SK-N-SH (cell line): Measurements from ENCODE around the gene TBC1D19.

Source experiments
- MAX ChIP-seq: IDR thresholded peaks from 2 replicates; pipeline ENCODE4 v1.4.0; 2012; ENCODE audit warnings: low read depth
- RFX5 ChIP-seq: IDR thresholded peaks from 2 replicates; pipeline ENCODE4 v1.6.1; 2012; ENCODE audit warnings: mild to moderate bottlenecking, improper control_type of control experiment, low read length
- ZBTB33 ChIP-seq: IDR thresholded peaks from 2 replicates; pipeline ENCODE4 v1.4.0; 2012; ENCODE audit warnings: low read depth, borderline replicate concordance
- TF ChIP-seq, protein P1 (sequence below): fragments of 200-600 bp; sonication (generic); IDR thresholded peaks from 2 replicates; pipeline ENCODE4 v1.6.1; 2017; ENCODE audit warnings: antibody characterized with exemption, mild to moderate bottlenecking, moderate library complexity

DNA sequence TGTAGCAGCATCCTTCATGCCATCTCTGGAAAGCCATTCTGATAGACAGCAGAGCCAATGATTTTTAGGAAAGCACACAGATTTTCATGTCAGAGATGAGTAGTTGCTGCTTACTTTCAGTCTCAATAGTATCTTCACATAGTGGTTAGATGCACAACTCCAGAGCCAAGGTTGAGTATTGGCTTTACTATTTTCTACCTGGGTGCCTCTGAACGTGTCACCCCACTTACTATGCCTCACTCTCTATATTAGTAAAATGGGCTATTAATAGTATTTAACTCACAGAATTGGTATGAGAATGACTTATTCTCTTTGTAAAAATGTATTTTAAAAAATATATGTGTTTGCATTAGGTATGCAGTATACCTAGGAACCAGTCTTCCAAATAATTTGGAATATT, 168.0 kb downstream of the TBC1D19 start:
- TF ChIP-seq, protein P1, sequence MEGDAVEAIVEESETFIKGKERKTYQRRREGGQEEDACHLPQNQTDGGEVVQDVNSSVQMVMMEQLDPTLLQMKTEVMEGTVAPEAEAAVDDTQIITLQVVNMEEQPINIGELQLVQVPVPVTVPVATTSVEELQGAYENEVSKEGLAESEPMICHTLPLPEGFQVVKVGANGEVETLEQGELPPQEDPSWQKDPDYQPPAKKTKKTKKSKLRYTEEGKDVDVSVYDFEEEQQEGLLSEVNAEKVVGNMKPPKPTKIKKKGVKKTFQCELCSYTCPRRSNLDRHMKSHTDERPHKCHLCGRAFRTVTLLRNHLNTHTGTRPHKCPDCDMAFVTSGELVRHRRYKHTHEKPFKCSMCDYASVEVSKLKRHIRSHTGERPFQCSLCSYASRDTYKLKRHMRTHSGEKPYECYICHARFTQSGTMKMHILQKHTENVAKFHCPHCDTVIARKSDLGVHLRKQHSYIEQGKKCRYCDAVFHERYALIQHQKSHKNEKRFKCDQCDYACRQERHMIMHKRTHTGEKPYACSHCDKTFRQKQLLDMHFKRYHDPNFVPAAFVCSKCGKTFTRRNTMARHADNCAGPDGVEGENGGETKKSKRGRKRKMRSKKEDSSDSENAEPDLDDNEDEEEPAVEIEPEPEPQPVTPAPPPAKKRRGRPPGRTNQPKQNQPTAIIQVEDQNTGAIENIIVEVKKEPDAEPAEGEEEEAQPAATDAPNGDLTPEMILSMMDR, result no peak
- TF ChIP-seq MAX (no peak), ZBTB33 (no peak), RFX5 (no peak)
